ENCODE data around the gene NT5C2.

- no peak for TF ChIP-seq CTCF (IDR thresholded peaks at IDR 0.05; ENCODE audit: insufficient read depth, low read depth, low read length)
- no peak for TF ChIP-seq EZH2 (IDR thresholded peaks at IDR 0.05; ENCODE audit: insufficient read depth, low read length)
Measured at GRCh38 chr10:103109821-103110220, 83.3 kb downstream of the NT5C2 start.
